Measurements from ENCODE around the gene SEC14L5. TPM values are rescaled to one million over a fixed set of nuclear protein-coding genes. Genes with fewer than 3 reads are reported as not detected.

Gene SEC14L5
- total RNA-seq, 1 experiment from 2014 or later = not detected

GRCh38 chr16:4987580-4988374 lies 29.6 kb downstream of the SEC14L5 start:
- no peak overlapping the region for H3K4me2 ChIP-seq (ENCODE audit: low read length)
- intact Hi-C loops (cut with micrococcal nuclease) = no loop called here
- no TSS peak for BruUV-seq (replicated peaks)
- H3K36me3 ChIP-seq (ENCODE audit: low read depth, low read length) = no peaks in the 10 kb centered on the region
- DNase-seq = no peak
- no peaks in the 10 kb centered on the region for H3K9me2 ChIP-seq (replicated peaks; ENCODE audit: low read length)
- H3K4me1 ChIP-seq (ENCODE audit: insufficient read depth, low read length) = no peaks in the 10 kb centered on the region
- TF ChIP-seq EZH2 (IDR thresholded peaks at IDR 0.05; ENCODE audit: low read length, unreplicated experiment) (no peak), EZH2phosphoT487 (IDR thresholded peaks at IDR 0.05; ENCODE audit: borderline replicate concordance, low read length) (no peak)
- TF ChIP-seq, protein P1, sequence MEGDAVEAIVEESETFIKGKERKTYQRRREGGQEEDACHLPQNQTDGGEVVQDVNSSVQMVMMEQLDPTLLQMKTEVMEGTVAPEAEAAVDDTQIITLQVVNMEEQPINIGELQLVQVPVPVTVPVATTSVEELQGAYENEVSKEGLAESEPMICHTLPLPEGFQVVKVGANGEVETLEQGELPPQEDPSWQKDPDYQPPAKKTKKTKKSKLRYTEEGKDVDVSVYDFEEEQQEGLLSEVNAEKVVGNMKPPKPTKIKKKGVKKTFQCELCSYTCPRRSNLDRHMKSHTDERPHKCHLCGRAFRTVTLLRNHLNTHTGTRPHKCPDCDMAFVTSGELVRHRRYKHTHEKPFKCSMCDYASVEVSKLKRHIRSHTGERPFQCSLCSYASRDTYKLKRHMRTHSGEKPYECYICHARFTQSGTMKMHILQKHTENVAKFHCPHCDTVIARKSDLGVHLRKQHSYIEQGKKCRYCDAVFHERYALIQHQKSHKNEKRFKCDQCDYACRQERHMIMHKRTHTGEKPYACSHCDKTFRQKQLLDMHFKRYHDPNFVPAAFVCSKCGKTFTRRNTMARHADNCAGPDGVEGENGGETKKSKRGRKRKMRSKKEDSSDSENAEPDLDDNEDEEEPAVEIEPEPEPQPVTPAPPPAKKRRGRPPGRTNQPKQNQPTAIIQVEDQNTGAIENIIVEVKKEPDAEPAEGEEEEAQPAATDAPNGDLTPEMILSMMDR (conservative IDR thresholded peaks at IDR 0.05; ENCODE audit: low read depth, low read length) = no peak
- no peaks in the 10 kb centered on the region for H3K79me2 ChIP-seq (ENCODE audit: low read length)
- no peaks in the 10 kb centered on the region for H4K20me1 ChIP-seq (ENCODE audit: low read length)
- no peak overlapping the region for H3K9ac ChIP-seq (ENCODE audit: low read length)
- H3K9me3 ChIP-seq (ENCODE audit: low read length) = no peaks in the 10 kb centered on the region
- no peak overlapping the region for H3K4me3 ChIP-seq (ENCODE audit: low read length)
- no peak overlapping the region for H3K27ac ChIP-seq (ENCODE audit: low read length)
- ChIA-PET CTCF (no interaction called here), POLR2A (ENCODE audit: unreplicated experiment) (no interaction called here)
- no peaks in the 10 kb centered on the region for H3K27me3 ChIP-seq (ENCODE audit: low read length)
- ATAC-seq = no peak
- no peak overlapping the region for H2AFZ ChIP-seq (ENCODE audit: low read length)
- no peaks in the 10 kb centered on the region for H3F3A ChIP-seq (ENCODE audit: low read length, unreplicated experiment)

- ATAC-seq = no peak
- DNase-seq = no peak
- no peaks in the 10 kb centered on the region for H3K79me2 ChIP-seq (ENCODE audit: low read length)
- H3K4me3 ChIP-seq (ENCODE audit: low read length) = no peak overlapping the region
- H3K36me3 ChIP-seq (ENCODE audit: low read depth, low read length) = no peaks in the 10 kb centered on the region
- no peaks in the 10 kb centered on the region for H3K4me1 ChIP-seq (ENCODE audit: insufficient read depth, low read length)
- intact Hi-C loops (cut with micrococcal nuclease) = no loop called here
- H3K9me3 ChIP-seq (ENCODE audit: low read length) = no peaks in the 10 kb centered on the region
- BruUV-seq (replicated peaks) = no TSS peak
- no peaks in the 10 kb centered on the region for H3K9me2 ChIP-seq (replicated peaks; ENCODE audit: low read length)
- no peaks in the 10 kb centered on the region for H3F3A ChIP-seq (ENCODE audit: low read length, unreplicated experiment)
- no peak overlapping the region for H3K27ac ChIP-seq (ENCODE audit: low read length)
- no peaks in the 10 kb centered on the region for H3K27me3 ChIP-seq (ENCODE audit: low read length)
- no peak overlapping the region for H3K4me2 ChIP-seq (ENCODE audit: low read length)
- POLR2A ChIA-PET (ENCODE audit: unreplicated experiment) = no interaction called here
- CTCF ChIA-PET = no interaction called here
- H2AFZ ChIP-seq (ENCODE audit: low read length) = no peak overlapping the region
- no peaks in the 10 kb centered on the region for H4K20me1 ChIP-seq (ENCODE audit: low read length)
- TF ChIP-seq EZH2phosphoT487 (IDR thresholded peaks at IDR 0.05; ENCODE audit: borderline replicate concordance, low read length) = no peak
- no peak overlapping the region for H3K9ac ChIP-seq (ENCODE audit: low read length)
Observed at GRCh38 chr16:4988647-4989046, 30.5 kb downstream of the SEC14L5 start.

- Histone ChIP-seq H3K4me3 (ENCODE audit: low read length) (no peak overlapping the region), H3K9me2 (replicated peaks; ENCODE audit: low read length) (no peaks in the 10 kb centered on the region), H3K27ac (ENCODE audit: low read length) (no peak overlapping the region), H3K4me1 (ENCODE audit: insufficient read depth, low read length) (no peaks in the 10 kb centered on the region), H2AFZ (ENCODE audit: low read length) (no peak overlapping the region), H3K4me2 (ENCODE audit: low read length) (no peak overlapping the region), H3K9ac (ENCODE audit: low read length) (no peak overlapping the region), H3K79me2 (ENCODE audit: low read length) (no peaks in the 10 kb centered on the region), H3K36me3 (ENCODE audit: low read depth, low read length) (no peaks in the 10 kb centered on the region), H3K9me3 (ENCODE audit: low read length) (no peaks in the 10 kb centered on the region), H4K20me1 (ENCODE audit: low read length) (no peaks in the 10 kb centered on the region), H3F3A (ENCODE audit: low read length, unreplicated experiment) (no peaks in the 10 kb centered on the region), H3K27me3 (ENCODE audit: low read length) (no peaks in the 10 kb centered on the region)
- no TSS peak for BruUV-seq (replicated peaks)
- ATAC-seq = no peak
- CTCF ChIA-PET = no interaction called here
- intact Hi-C loops (cut with micrococcal nuclease) = no loop called here
- TF ChIP-seq EZH2 (IDR thresholded peaks at IDR 0.05; ENCODE audit: low read length, unreplicated experiment) = no peak
- TF ChIP-seq, protein P1 (conservative IDR thresholded peaks at IDR 0.05; ENCODE audit: low read depth, low read length) = no peak
- POLR2A ChIA-PET (ENCODE audit: unreplicated experiment) = no interaction called here
- no peak for DNase-seq
Observed at GRCh38 chr16:4989391-4990006, 31.4 kb downstream of the SEC14L5 start.

Measured in PC-3 (cell line).